ENCODE measurements around the gene KSR1.

Gene KSR1

DNA sequence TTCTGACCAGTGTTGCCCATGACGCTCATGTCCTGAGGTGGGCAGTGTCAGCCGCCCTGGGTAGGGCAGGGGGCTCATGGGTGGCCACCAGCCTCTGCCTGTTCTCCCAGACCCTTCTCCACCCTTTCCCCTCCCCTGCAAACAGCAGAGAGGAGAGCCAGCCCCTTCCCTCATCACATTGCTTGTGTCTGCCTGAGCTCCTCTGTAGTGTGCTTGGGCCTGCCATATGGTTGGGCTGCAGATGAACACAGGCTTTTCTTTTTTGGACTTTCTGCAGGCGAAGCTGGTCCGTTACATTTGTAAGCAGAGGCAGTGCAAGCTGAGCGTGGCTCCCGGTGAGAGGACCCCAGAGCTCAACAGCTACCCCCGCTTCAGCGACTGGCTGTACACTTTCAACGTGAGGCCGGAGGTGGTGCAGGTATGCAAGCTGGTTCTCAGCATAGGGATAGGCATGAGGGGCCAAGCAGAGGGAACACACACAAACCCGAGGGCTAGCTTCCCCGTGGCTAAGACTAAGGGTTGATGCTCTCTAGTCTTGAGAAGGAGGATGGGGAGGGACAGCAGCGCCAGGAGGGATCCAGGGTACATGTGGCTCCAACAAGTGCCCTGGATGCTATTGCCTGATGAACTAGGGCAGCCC lies 94.2 kb downstream of the KSR1 start:
- no peak overlapping the region for H3K27ac ChIP-seq
- no peak for TF ChIP-seq ZFX (IDR thresholded peaks at IDR 0.05; ENCODE audit: borderline replicate concordance)

DNA sequence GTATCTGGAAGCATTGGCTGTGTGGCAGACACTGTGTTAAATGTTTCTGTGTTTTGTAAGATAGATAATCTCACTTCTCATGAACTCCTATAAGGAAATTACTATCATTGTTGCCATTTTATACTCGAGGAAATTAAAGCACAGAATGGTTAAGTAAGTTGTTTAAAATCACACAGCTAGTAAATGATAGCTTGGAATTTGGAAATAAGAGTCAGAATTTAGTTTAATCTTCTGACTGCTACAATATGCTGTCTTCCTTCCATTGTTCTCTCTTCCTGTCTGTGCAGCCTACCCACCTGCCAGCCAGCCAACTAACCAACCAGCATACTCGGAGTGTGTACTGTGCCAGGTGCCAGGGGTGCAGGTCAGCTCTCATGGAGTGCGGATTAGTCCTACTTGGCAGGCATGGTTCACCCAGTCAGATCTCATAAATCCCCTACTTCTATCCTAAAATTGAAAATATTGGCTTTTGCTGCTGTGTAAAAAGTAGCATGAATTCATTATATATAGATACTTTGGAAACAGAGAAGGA lies 94.8 kb downstream of the KSR1 start:
- TF ChIP-seq ZFX (IDR thresholded peaks at IDR 0.05; ENCODE audit: borderline replicate concordance): no peak
- TF ChIP-seq, protein P1, sequence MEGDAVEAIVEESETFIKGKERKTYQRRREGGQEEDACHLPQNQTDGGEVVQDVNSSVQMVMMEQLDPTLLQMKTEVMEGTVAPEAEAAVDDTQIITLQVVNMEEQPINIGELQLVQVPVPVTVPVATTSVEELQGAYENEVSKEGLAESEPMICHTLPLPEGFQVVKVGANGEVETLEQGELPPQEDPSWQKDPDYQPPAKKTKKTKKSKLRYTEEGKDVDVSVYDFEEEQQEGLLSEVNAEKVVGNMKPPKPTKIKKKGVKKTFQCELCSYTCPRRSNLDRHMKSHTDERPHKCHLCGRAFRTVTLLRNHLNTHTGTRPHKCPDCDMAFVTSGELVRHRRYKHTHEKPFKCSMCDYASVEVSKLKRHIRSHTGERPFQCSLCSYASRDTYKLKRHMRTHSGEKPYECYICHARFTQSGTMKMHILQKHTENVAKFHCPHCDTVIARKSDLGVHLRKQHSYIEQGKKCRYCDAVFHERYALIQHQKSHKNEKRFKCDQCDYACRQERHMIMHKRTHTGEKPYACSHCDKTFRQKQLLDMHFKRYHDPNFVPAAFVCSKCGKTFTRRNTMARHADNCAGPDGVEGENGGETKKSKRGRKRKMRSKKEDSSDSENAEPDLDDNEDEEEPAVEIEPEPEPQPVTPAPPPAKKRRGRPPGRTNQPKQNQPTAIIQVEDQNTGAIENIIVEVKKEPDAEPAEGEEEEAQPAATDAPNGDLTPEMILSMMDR (IDR thresholded peaks at IDR 0.05): no peak
- no peak overlapping the region for H3K27ac ChIP-seq

DNA sequence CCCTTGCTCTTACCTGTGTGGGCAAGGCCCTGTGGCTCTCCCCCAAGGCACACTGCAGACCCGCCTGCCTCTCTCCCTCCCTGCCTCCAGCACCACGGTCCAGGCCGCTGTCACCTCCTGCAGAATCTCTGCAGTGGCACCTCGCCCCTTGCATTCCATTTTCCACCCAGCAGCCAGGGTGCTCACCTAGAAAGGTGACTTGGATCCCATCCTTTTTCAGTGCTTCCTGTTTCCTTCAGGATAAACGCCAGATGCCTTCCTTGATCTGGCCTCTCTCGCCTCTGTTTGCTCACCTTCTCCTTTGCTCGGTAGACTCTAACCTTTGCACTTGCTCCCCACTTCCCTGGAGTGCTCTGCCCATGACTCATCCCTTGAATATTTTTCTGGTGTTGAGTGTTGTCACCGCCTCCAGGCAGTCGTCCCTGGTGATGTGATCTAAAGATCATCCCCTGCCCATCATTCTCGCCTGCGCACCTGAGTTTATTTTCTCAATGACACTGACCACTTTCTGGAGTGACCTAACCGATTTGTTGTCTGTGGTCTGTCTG lies 95.5 kb downstream of the KSR1 start:
- no peak overlapping the region for H3K27ac ChIP-seq
- no peak for TF ChIP-seq ZFX (IDR thresholded peaks at IDR 0.05; ENCODE audit: borderline replicate concordance)
- TF ChIP-seq, protein P1 (IDR thresholded peaks at IDR 0.05): no peak

DNA sequence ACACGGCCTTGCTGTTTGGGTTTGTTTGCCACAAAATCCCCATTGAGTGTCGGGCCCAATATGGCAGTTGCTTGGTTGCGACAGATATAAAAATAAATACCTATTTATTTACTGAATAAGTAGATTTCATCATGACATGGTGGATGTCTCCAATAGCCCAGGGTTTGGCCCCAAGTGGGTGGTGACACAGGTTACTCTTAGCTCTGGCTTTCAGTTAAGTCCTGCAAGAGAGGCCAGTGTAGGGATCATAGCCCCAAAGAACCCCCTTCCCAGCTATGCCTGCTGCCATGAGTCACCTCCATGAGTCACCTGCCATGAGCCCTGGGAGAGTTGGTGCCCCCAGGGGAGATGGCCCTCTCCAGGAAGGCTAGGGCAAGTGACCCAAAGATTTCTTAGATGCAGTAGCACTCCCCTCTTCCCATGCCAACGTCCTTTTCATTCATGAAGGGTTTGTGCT lies 96.1 kb downstream of the KSR1 start:
- no peak overlapping the region for H3K27ac ChIP-seq
- TF ChIP-seq, protein P1 (IDR thresholded peaks at IDR 0.05): no peak

DNA sequence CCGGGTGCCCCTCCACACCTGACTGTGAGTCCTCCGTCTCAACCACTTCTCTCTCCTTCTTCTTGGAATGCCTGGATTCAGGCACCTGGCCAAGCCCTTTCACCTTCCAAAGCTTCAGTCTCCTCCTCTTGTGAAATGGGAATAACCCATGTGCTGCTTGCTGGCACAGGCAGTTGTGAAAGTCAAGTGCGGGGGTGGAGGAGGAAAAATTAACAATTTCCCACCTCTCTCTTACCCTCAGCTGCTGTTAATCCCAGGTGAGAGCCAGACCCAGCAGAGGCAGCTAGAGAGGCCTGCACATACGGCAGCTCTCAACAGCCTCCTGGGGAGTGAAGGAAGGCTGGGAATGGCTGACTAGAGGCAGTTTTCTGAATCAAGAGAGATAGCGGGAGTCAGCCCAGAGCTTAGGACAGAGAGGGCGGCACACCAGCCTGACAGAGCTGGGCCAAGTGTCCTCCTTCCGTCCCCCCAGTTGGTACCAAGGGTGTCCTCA lies 96.8 kb downstream of the KSR1 start:
- no peak overlapping the region for H3K27ac ChIP-seq
- no peak for TF ChIP-seq ZFX (IDR thresholded peaks at IDR 0.05; ENCODE audit: borderline replicate concordance)

DNA sequence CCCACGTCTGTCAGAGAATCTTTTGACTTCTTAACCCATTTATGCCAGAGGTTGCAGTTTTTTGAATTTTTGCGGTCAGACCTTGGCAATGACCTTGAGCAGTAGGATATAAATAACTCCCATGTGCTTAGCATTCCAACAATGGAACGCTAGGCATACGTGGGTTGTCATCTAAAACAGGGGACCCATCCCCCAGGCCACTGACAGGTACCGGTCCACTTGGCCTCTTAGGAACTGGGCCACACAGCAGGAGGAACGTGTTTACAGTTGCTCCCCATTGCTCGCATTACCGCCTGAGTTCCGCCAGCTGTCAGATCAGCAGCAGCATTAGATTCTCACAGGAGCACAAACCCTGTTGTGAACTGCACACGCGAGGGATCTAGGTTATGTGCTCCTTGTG lies 97.9 kb downstream of the KSR1 start:
- TF ChIP-seq ZFX (IDR thresholded peaks at IDR 0.05; ENCODE audit: borderline replicate concordance): no peak
- TF ChIP-seq, protein P1 (IDR thresholded peaks at IDR 0.05): no peak
- H3K27ac ChIP-seq: no peak overlapping the region

DNA sequence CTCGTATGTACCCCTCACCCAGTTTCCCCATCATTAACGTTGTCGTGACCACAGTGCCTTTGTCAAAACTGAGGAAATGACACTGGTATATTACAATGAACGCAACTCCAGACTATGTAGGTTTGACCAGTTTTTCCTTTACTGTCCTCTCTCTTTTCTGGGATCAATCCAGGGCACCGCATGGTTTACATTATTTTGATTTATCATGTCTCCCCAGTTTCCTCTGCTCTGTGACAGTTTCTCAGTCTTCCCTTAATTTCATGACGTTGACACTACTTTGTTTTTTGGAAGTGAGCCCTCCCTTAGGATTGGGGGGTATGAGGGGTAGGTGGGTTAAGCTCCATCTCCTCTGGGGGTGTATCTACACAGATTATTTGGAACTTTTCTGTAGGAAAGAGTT lies 98.7 kb downstream of the KSR1 start:
- no peak overlapping the region for H3K27ac ChIP-seq
- TF ChIP-seq, protein P1 (IDR thresholded peaks at IDR 0.05): no peak
- no peak for TF ChIP-seq ZFX (IDR thresholded peaks at IDR 0.05; ENCODE audit: borderline replicate concordance)

DNA sequence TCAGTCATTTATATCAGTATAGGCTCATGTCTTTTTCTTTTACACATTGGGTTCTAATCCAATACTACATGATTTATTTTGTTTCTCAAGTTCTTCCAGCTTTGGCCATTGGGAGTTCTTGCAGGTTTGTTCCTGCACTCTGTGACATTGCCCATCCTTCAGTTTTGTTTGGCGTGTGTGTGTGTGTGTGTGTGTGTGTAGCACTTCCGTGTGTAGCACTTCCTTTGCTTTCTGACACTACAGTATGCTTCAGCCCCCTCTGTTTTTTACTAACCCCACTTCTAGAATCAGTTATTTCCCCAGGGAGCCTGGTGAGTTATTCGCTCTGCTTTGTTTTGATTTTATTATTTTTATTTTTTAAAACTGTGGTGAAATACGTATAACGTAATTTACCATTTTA lies 99.1 kb downstream of the KSR1 start:
- H3K27ac ChIP-seq: no peak overlapping the region
- no peak for TF ChIP-seq ZFX (IDR thresholded peaks at IDR 0.05; ENCODE audit: borderline replicate concordance)
- TF ChIP-seq, protein P1 (IDR thresholded peaks at IDR 0.05): no peak

All from 22Rv1 (cell line).